Measurements from ENCODE around the gene VWF. TPM values are rescaled to one million over a fixed set of nuclear protein-coding genes. Genes with fewer than 3 reads are reported as not detected.
A peak's percentile ranks its signal among the peaks of the same experiment; 100 is the strongest.

VWF gene
- total and polyA plus RNA-seq, 2 experiments from 2014 or later: 0.42 to 0.56 TPM

GRCh38 chr12:6039894-6040601 is 84.4 kb downstream of the VWF start:
- Mint-ChIP-seq H3K27ac (no peak overlapping the region), H3K4me1 (peaks cover 19% of the 10 kb centered on the region), H3K4me3 (no peak overlapping the region), H3K9me3 (no peaks in the 10 kb centered on the region), H3K27me3 (ENCODE audit: insufficient read depth, low read depth, poor library complexity) (peaks cover 5% of the 10 kb centered on the region), H3K36me3 (ENCODE audit: low read depth) (no peaks in the 10 kb centered on the region)
- ATAC-seq (peak; percentile 80), DNase-seq (ENCODE audit: low spot score) (peak; percentile 90)
- Histone ChIP-seq H3K4me3 (no peak overlapping the region), H3K27me3 (ENCODE audit: insufficient read depth) (no peaks in the 10 kb centered on the region), H3K4me1 (ENCODE audit: insufficient read depth) (no peaks in the 10 kb centered on the region), H3F3A (replicated peaks; ENCODE audit: low read depth) (no peaks in the 10 kb centered on the region), H3K4me2 (no peak overlapping the region), H3K27ac (ENCODE audit: low read depth) (no peak overlapping the region), H3K36me3 (ENCODE audit: insufficient read depth) (no peaks in the 10 kb centered on the region), H2AFZ (peak overlapping the region; percentile 1; the same call in 1 of the 2 replicates), H4K20me1 (replicated peaks; ENCODE audit: insufficient read depth) (no peaks in the 10 kb centered on the region), H3K9me2 (ENCODE audit: insufficient read depth) (no peaks in the 10 kb centered on the region), H3K79me2 (replicated peaks; ENCODE audit: insufficient read depth) (no peaks in the 10 kb centered on the region)
- TF ChIP-seq NANOG (IDR thresholded peaks at IDR 0.05; ENCODE audit: borderline replicate concordance): no peak
- no peak for TF ChIP-seq CREB1 (CRISPR knock-in tag; IDR thresholded peaks at IDR 0.05; ENCODE audit: low read depth)
- peak; percentile 92 to 96 for TF ChIP-seq CTCF (conservative IDR thresholded peaks at IDR 0.05; ENCODE audit: low read depth in 2 of 2)

- Histone ChIP-seq H2AFZ (peak overlapping the region; percentile 77), H3K79me2 (replicated peaks; ENCODE audit: insufficient read depth) (no peaks in the 10 kb centered on the region), H3K4me1 (ENCODE audit: insufficient read depth) (no peaks in the 10 kb centered on the region), H3K36me3 (ENCODE audit: insufficient read depth) (no peaks in the 10 kb centered on the region), H3K27ac (ENCODE audit: low read depth) (no peak overlapping the region), H3K4me3 (no peak overlapping the region), H3K27me3 (ENCODE audit: insufficient read depth) (no peaks in the 10 kb centered on the region), H3F3A (replicated peaks; ENCODE audit: low read depth) (no peaks in the 10 kb centered on the region), H3K9me2 (ENCODE audit: insufficient read depth) (no peaks in the 10 kb centered on the region), H4K20me1 (replicated peaks; ENCODE audit: insufficient read depth) (no peaks in the 10 kb centered on the region), H3K4me2 (no peak overlapping the region)
- DNase-seq (ENCODE audit: low spot score): peak; percentile 98
- TF ChIP-seq CTCF (conservative IDR thresholded peaks at IDR 0.05; ENCODE audit: low read depth in 2 of 2) (peak; percentile 98 to 100), POLR2AphosphoS5 (IDR thresholded peaks at IDR 0.05; ENCODE audit: low read depth) (no peak), STAT1 (IDR thresholded peaks at IDR 0.05; ENCODE audit: unreplicated experiment) (no peak), CREB1 (CRISPR knock-in tag; IDR thresholded peaks at IDR 0.05; ENCODE audit: low read depth) (peak; percentile 23; the same call in 1 of the 2 replicates), EZH2phosphoT487 (IDR thresholded peaks at IDR 0.05; ENCODE audit: unreplicated experiment) (no peak), JUNB (IDR thresholded peaks at IDR 0.05; ENCODE audit: unreplicated experiment) (no peak), ZNF462 (CRISPR knock-in tag; IDR thresholded peaks at IDR 0.05) (no peak)
- H3K4me3 Mint-ChIP-seq: no peak overlapping the region
- no peaks in the 10 kb centered on the region for H3K9me3 Mint-ChIP-seq
- peaks cover 19% of the 10 kb centered on the region for H3K4me1 Mint-ChIP-seq
- peak; percentile 88 for ATAC-seq
- peaks cover 3% of the 10 kb centered on the region for H3K27me3 Mint-ChIP-seq (ENCODE audit: insufficient read depth, low read depth, poor library complexity)
- H3K27ac Mint-ChIP-seq: no peak overlapping the region
- H3K36me3 Mint-ChIP-seq (ENCODE audit: low read depth): no peaks in the 10 kb centered on the region
Observed at GRCh38 chr12:6038160-6038559, 86.3 kb downstream of the VWF start.
